WTC11 (cell line): ENCODE results near the gene PKP3. TPM values are rescaled to one million over a fixed set of nuclear protein-coding genes. Genes with fewer than 3 reads are reported as not detected.
A peak's percentile ranks its signal among the peaks of the same experiment; 100 is the strongest.

Experiments used
- ATF1 ChIP-seq: sonication (generic); formaldehyde crosslinking; IDR thresholded peaks from 2 replicates; pipeline ENCODE4 v1.8.1; 2023; ENCODE audit warnings: mild to moderate bottlenecking, moderate library complexity, missing genetic modification reagents
- CBFB ChIP-seq: sonication (generic); formaldehyde crosslinking; IDR thresholded peaks from 2 replicates; pipeline ENCODE4 v1.8.1; 2022; ENCODE audit warnings: mild to moderate bottlenecking, low read depth, missing genetic modification reagents
- CREB1 ChIP-seq: sonication (generic); formaldehyde crosslinking; IDR thresholded peaks from 2 replicates; pipeline ENCODE4 v1.8.0; 2023; ENCODE audit warnings: mild to moderate bottlenecking, missing genetic modification reagents
- FOXP1 ChIP-seq: sonication (generic); formaldehyde crosslinking; IDR thresholded peaks from 2 replicates; pipeline ENCODE4 v1.8.0; 2022; ENCODE audit warnings: missing genetic modification reagents, mild to moderate bottlenecking, moderate library complexity, borderline replicate concordance
- GTF2I ChIP-seq: fragments of 250-450 bp; sonication (Bioruptor Pico); conservative IDR thresholded peaks from 2 replicates; pipeline ENCODE4 v1.4.0; 2021; ENCODE audit warnings: mild to moderate bottlenecking
- HMGA2 ChIP-seq: fragments of 250-450 bp; sonication (Bioruptor Pico); IDR thresholded peaks from 2 replicates; pipeline ENCODE4 v1.4.0; 2021; ENCODE audit warnings: mild to moderate bottlenecking, moderate library complexity
- JUN ChIP-seq: sonication (generic); formaldehyde crosslinking; IDR thresholded peaks from 2 replicates; pipeline ENCODE4 v1.8.0; 2023; ENCODE audit warnings: mild to moderate bottlenecking, missing genetic modification reagents
- KAT7 ChIP-seq: sonication (generic); formaldehyde crosslinking; IDR thresholded peaks from 2 replicates; pipeline ENCODE4 v1.8.1; 2023; ENCODE audit warnings: missing genetic modification reagents, mild to moderate bottlenecking, borderline replicate concordance
- NFE2L1 ChIP-seq: sonication (generic); formaldehyde crosslinking; IDR thresholded peaks from 2 replicates; pipeline ENCODE4 v1.8.1; 2023; ENCODE audit warnings: missing genetic modification reagents
- NFYB ChIP-seq: sonication (generic); formaldehyde crosslinking; conservative IDR thresholded peaks from 2 replicates; pipeline ENCODE4 v1.8.0; 2022; ENCODE audit warnings: low read depth, missing genetic modification reagents
- NR2C2 ChIP-seq: sonication (generic); formaldehyde crosslinking; IDR thresholded peaks from 2 replicates; pipeline ENCODE4 v1.8.0; 2022; ENCODE audit warnings: mild to moderate bottlenecking, missing genetic modification reagents
- OVOL2 ChIP-seq: fragments of 250-450 bp; sonication (Bioruptor Pico); IDR thresholded peaks from 2 replicates; pipeline ENCODE4 v1.9.0; 2021; ENCODE audit warnings: mild to moderate bottlenecking, borderline replicate concordance
- PRRX2 ChIP-seq: fragments of 250-450 bp; sonication (Bioruptor Pico); IDR thresholded peaks from 2 replicates; pipeline ENCODE4 v1.8.0; 2021; ENCODE audit warnings: mild to moderate bottlenecking
- SOX15 ChIP-seq: fragments of 250-450 bp; sonication (Bioruptor Pico); IDR thresholded peaks from 2 replicates; pipeline ENCODE4 v1.9.0; 2021; ENCODE audit warnings: mild to moderate bottlenecking
- SP1 ChIP-seq: sonication (generic); formaldehyde crosslinking; conservative IDR thresholded peaks from 2 replicates; pipeline ENCODE4 v1.8.1; 2022; ENCODE audit warnings: missing genetic modification reagents
- TEAD4 ChIP-seq: sonication (generic); formaldehyde crosslinking; IDR thresholded peaks from 2 replicates; pipeline ENCODE4 v1.8.0; 2022; ENCODE audit warnings: mild to moderate bottlenecking, missing genetic modification reagents
- ZNF121 ChIP-seq: sonication (generic); formaldehyde crosslinking; IDR thresholded peaks from 2 replicates; pipeline ENCODE4 v1.8.0; 2023; ENCODE audit warnings: missing genetic modification reagents
- ZNF219 ChIP-seq: sonication (generic); formaldehyde crosslinking; IDR thresholded peaks from 2 replicates; pipeline ENCODE4 v1.8.0; 2023; ENCODE audit warnings: missing genetic modification reagents, mild to moderate bottlenecking, borderline replicate concordance
- ZNF232 ChIP-seq: sonication (generic); formaldehyde crosslinking; IDR thresholded peaks from 2 replicates; pipeline ENCODE4 v1.8.0; 2022; ENCODE audit warnings: mild to moderate bottlenecking, missing genetic modification reagents
- ZNF396 ChIP-seq: fragments of 250-450 bp; sonication (Bioruptor Pico); IDR thresholded peaks from 2 replicates; pipeline ENCODE4 v1.8.0; 2021; ENCODE audit warnings: mild to moderate bottlenecking, moderate library complexity, borderline replicate concordance
- total RNA-seq: library from RNA; stranded (reverse); gene quantifications from 3 replicates; pipeline ENCODE4 v1.2.3, GENCODE V29; 2021
- TF ChIP-seq, protein P1 (sequence below): sonication (generic); formaldehyde crosslinking; IDR thresholded peaks from 2 replicates; pipeline ENCODE4 v1.8.1; 2022; ENCODE audit warnings: mild to moderate bottlenecking, moderate library complexity, missing genetic modification reagents
- TF ChIP-seq, protein P2 (sequence below): sonication (generic); formaldehyde crosslinking; IDR thresholded peaks from 2 replicates; pipeline ENCODE4 v1.8.0; 2022; ENCODE audit warnings: mild to moderate bottlenecking, missing genetic modification reagents
- TF ChIP-seq, protein P3 (sequence below): fragments of 250-450 bp; sonication (Bioruptor Pico); IDR thresholded peaks from 2 replicates; pipeline ENCODE4 v1.9.0; 2021; ENCODE audit warnings: mild to moderate bottlenecking
- TF ChIP-seq, protein P4 (sequence below): fragments of 200-600 bp; IDR thresholded peaks from 2 replicates; pipeline ENCODE4 v1.8.0; 2022; ENCODE audit warnings: antibody characterized with exemption
- TF ChIP-seq, protein P5 (sequence below): sonication (generic); formaldehyde crosslinking; conservative IDR thresholded peaks from 2 replicates; pipeline ENCODE4 v1.8.1; 2022; ENCODE audit warnings: mild to moderate bottlenecking, missing genetic modification reagents
- TF ChIP-seq, protein P6 (sequence below): sonication (generic); formaldehyde crosslinking; IDR thresholded peaks from 2 replicates; pipeline ENCODE4 v1.8.0; 2022; ENCODE audit warnings: mild to moderate bottlenecking, missing genetic modification reagents
- TF ChIP-seq, protein P7 (sequence below): fragments of 250-450 bp; sonication (Bioruptor Pico); IDR thresholded peaks from 2 replicates; pipeline ENCODE4 v1.9.0; 2021; ENCODE audit warnings: moderate library complexity, mild to moderate bottlenecking, inconsistent platforms, borderline replicate concordance
- TF ChIP-seq, protein P8 (sequence below): sonication (generic); formaldehyde crosslinking; IDR thresholded peaks from 2 replicates; pipeline ENCODE4 v1.8.0; 2022; ENCODE audit warnings: mild to moderate bottlenecking, missing genetic modification reagents
- TF ChIP-seq, protein P9 (sequence below): sonication (generic); formaldehyde crosslinking; IDR thresholded peaks from 2 replicates; pipeline ENCODE4 v1.8.1; 2023; ENCODE audit warnings: mild to moderate bottlenecking, missing genetic modification reagents, moderate library complexity
- TF ChIP-seq, protein P10 (sequence below): sonication (generic); formaldehyde crosslinking; IDR thresholded peaks from 2 replicates; pipeline ENCODE4 v1.8.0; 2022; ENCODE audit warnings: mild to moderate bottlenecking, missing genetic modification reagents

The PKP3 gene
- total RNA-seq, 1 experiment from 2014 or later, result 17.3 TPM

DNA sequence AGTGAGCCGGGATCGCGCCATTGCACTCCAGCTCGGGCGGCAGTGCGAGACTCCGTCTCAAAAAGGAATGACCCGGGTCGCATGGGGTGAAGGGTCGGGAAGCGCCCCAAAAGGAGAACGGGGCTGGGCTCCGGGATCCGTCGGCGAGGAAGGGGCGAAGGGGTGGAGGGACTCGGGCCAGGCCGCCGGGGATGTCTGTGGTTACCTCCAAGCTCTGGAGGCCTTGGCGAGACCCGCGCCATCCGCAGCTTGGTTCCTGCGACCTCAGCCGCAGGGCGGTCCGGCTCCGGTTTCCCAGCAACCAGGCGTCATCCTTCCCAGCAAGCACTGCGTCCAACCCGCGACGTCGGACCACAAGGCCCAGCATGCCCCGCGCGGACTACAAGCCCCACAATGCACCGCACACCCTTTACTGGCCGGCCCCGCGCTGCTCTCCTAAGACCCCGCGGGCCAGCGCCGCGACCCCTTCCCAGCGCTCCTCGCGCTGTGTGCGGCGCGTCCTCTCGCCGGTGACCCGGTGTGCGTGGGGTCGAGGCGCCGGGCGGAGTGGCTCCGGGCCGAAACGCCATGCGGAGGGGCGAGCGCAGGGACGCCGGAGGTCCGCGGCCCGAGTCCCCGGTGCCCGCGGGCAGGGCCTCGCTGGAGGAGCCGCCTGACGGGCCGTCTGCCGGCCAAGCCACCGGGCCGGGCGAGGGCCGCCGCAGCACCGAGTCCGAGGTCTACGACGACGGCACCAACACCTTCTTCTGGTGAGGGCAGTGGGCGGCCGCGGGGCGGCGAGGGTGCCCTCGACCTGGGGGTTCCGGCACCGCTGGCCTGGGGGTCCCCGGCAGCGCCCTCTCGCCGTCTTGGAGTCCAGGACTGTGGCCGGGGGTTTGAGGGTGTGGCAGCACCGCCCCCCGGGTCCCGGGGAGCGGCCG, 56.1 kb downstream of the PKP3 start, which contains the start of gene PTDSS2 (continued):
- TF ChIP-seq, protein P1, sequence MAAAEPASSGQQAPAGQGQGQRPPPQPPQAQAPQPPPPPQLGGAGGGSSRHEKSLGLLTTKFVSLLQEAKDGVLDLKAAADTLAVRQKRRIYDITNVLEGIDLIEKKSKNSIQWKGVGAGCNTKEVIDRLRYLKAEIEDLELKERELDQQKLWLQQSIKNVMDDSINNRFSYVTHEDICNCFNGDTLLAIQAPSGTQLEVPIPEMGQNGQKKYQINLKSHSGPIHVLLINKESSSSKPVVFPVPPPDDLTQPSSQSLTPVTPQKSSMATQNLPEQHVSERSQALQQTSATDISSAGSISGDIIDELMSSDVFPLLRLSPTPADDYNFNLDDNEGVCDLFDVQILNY (CRISPR knock-in tag), result peak; percentile 79
- peak; percentile 20; the same call in 1 of the 2 replicates for TF ChIP-seq JUN
- TF ChIP-seq OVOL2 (CRISPR knock-in tag), result no peak
- 0 out of 2 replicates have a peak, but pooled peaks have one; percentile 55 for TF ChIP-seq ZNF232
- no peak for TF ChIP-seq ZNF219 (CRISPR knock-in tag)
- no peak for TF ChIP-seq HMGA2
- TF ChIP-seq CREB1 (CRISPR knock-in tag), result no peak
- TF ChIP-seq, protein P2, sequence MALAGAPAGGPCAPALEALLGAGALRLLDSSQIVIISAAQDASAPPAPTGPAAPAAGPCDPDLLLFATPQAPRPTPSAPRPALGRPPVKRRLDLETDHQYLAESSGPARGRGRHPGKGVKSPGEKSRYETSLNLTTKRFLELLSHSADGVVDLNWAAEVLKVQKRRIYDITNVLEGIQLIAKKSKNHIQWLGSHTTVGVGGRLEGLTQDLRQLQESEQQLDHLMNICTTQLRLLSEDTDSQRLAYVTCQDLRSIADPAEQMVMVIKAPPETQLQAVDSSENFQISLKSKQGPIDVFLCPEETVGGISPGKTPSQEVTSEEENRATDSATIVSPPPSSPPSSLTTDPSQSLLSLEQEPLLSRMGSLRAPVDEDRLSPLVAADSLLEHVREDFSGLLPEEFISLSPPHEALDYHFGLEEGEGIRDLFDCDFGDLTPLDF (CRISPR knock-in tag), result no peak
- no peak for TF ChIP-seq GTF2I (CRISPR knock-in tag)
- TF ChIP-seq, protein P3, sequence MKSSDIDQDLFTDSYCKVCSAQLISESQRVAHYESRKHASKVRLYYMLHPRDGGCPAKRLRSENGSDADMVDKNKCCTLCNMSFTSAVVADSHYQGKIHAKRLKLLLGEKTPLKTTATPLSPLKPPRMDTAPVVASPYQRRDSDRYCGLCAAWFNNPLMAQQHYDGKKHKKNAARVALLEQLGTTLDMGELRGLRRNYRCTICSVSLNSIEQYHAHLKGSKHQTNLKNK (CRISPR knock-in tag), result no peak
- TF ChIP-seq, protein P4, sequence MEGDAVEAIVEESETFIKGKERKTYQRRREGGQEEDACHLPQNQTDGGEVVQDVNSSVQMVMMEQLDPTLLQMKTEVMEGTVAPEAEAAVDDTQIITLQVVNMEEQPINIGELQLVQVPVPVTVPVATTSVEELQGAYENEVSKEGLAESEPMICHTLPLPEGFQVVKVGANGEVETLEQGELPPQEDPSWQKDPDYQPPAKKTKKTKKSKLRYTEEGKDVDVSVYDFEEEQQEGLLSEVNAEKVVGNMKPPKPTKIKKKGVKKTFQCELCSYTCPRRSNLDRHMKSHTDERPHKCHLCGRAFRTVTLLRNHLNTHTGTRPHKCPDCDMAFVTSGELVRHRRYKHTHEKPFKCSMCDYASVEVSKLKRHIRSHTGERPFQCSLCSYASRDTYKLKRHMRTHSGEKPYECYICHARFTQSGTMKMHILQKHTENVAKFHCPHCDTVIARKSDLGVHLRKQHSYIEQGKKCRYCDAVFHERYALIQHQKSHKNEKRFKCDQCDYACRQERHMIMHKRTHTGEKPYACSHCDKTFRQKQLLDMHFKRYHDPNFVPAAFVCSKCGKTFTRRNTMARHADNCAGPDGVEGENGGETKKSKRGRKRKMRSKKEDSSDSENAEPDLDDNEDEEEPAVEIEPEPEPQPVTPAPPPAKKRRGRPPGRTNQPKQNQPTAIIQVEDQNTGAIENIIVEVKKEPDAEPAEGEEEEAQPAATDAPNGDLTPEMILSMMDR, result no peak
- no peak for TF ChIP-seq SOX15 (CRISPR knock-in tag)
- TF ChIP-seq KAT7 (CRISPR knock-in tag), result peak; percentile 96; the same call in 1 of the 2 replicates
- TF ChIP-seq, protein P5, sequence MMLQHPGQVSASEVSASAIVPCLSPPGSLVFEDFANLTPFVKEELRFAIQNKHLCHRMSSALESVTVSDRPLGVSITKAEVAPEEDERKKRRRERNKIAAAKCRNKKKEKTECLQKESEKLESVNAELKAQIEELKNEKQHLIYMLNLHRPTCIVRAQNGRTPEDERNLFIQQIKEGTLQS, result no peak
- TF ChIP-seq, protein P6, sequence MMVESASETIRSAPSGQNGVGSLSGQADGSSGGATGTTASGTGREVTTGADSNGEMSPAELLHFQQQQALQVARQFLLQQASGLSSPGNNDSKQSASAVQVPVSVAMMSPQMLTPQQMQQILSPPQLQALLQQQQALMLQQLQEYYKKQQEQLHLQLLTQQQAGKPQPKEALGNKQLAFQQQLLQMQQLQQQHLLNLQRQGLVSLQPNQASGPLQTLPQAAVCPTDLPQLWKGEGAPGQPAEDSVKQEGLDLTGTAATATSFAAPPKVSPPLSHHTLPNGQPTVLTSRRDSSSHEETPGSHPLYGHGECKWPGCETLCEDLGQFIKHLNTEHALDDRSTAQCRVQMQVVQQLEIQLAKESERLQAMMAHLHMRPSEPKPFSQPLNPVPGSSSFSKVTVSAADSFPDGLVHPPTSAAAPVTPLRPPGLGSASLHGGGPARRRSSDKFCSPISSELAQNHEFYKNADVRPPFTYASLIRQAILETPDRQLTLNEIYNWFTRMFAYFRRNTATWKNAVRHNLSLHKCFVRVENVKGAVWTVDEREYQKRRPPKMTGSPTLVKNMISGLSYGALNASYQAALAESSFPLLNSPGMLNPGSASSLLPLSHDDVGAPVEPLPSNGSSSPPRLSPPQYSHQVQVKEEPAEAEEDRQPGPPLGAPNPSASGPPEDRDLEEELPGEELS (CRISPR knock-in tag), result no peak
- TF ChIP-seq ATF1 (CRISPR knock-in tag), result no peak; the same call in 1 of the 2 replicates
- TF ChIP-seq TEAD4, result peak; percentile 10
- TF ChIP-seq ZNF396 (CRISPR knock-in tag), result no peak
- peak; percentile 3; the same call in 1 of the 2 replicates for TF ChIP-seq FOXP1 (CRISPR knock-in tag)
- TF ChIP-seq, protein P7, sequence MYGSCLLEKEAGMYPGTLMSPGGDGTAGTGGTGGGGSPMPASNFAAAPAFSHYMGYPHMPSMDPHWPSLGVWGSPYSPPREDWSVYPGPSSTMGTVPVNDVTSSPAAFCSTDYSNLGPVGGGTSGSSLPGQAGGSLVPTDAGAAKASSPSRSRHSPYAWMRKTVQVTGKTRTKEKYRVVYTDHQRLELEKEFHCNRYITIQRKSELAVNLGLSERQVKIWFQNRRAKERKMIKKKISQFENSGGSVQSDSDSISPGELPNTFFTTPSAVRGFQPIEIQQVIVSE, result no peak
- TF ChIP-seq NFYB (CRISPR knock-in tag), result no peak; the same call in 1 of the 2 replicates
- TF ChIP-seq CBFB (CRISPR knock-in tag), result 0 out of 2 replicates have a peak, but pooled peaks have one; percentile 76
- TF ChIP-seq ZNF121 (CRISPR knock-in tag), result peak; percentile 99
- TF ChIP-seq, protein P8, sequence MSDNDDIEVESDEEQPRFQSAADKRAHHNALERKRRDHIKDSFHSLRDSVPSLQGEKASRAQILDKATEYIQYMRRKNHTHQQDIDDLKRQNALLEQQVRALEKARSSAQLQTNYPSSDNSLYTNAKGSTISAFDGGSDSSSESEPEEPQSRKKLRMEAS (CRISPR knock-in tag), result peak; percentile 74; the same call in 1 of the 2 replicates
- TF ChIP-seq SP1 (CRISPR knock-in tag), result peak; percentile 89
- TF ChIP-seq NR2C2 (CRISPR knock-in tag), result peak; percentile 79
- TF ChIP-seq, protein P9, sequence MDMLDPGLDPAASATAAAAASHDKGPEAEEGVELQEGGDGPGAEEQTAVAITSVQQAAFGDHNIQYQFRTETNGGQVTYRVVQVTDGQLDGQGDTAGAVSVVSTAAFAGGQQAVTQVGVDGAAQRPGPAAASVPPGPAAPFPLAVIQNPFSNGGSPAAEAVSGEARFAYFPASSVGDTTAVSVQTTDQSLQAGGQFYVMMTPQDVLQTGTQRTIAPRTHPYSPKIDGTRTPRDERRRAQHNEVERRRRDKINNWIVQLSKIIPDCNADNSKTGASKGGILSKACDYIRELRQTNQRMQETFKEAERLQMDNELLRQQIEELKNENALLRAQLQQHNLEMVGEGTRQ (CRISPR knock-in tag), result peak; percentile 56
- no peak for TF ChIP-seq NFE2L1 (CRISPR knock-in tag)
- TF ChIP-seq PRRX2, result no peak
- TF ChIP-seq, protein P10, sequence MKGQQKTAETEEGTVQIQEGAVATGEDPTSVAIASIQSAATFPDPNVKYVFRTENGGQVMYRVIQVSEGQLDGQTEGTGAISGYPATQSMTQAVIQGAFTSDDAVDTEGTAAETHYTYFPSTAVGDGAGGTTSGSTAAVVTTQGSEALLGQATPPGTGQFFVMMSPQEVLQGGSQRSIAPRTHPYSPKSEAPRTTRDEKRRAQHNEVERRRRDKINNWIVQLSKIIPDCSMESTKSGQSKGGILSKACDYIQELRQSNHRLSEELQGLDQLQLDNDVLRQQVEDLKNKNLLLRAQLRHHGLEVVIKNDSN, result peak; percentile 46; the same call in 1 of the 2 replicates
